ENCODE measurements around the gene MRGPRE. TPM values are rescaled to one million over a fixed set of nuclear protein-coding genes. Genes with fewer than 3 reads are reported as not detected.

The MRGPRE gene
- total and polyA plus RNA-seq, 2 donors (not counting 1 experiment from before 2014, with no cell fraction given): not detected

- H3K9me3 Mint-ChIP-seq (ENCODE audit: insufficient read depth): no peaks in the 10 kb centered on the region
- ChIA-PET CTCF (no interaction called here), POLR2A (no interaction called here)
- Histone ChIP-seq H3K9ac (ENCODE audit: low read length) (no peak overlapping the region), H3K4me2 (replicated peaks; ENCODE audit: low read depth, low read length, poor library complexity, severe bottlenecking) (no peak overlapping the region), H3K36me3 (replicated peaks in 1 of 2; ENCODE audit: control extremely low read depth in 1 of 2, control insufficient read depth in 1 of 2, extremely low read depth in 1 of 2, insufficient read depth in 2 of 2, low read length in 1 of 2) (no peaks in the 10 kb centered on the region), H3K27ac (ENCODE audit: low read length in 2 of 2) (no peak overlapping the region), H4K20me1 (ENCODE audit: control insufficient read depth, insufficient read depth, low read length, poor library complexity, severe bottlenecking) (no peaks in the 10 kb centered on the region), H3K9me3 (ENCODE audit: control extremely low read depth in 1 of 3, control insufficient read depth in 2 of 3, insufficient read depth in 1 of 3, low read length in 2 of 3) (peaks cover 0 to 8% (median 0%) of the 10 kb centered on the region in 3 donors), H3K4me3 (ENCODE audit: control extremely low read depth in 1 of 5, extremely low read depth in 1 of 5, insufficient read depth in 1 of 5, low read depth in 2 of 5, low read length in 4 of 5) (no peak overlapping the region), H2AFZ (ENCODE audit: insufficient read depth, low read depth, low read length, poor library complexity, severe bottlenecking) (no peak overlapping the region), H3K27me3 (replicated peaks in 1 of 4; ENCODE audit: control extremely low read depth in 1 of 4, control insufficient read depth in 3 of 4, insufficient read depth in 4 of 4, low read length in 3 of 4) (no peaks in the 10 kb centered on the region), H3K4me1 (ENCODE audit: control insufficient read depth in 2 of 2, insufficient read depth in 2 of 2, low read length in 2 of 2) (no peaks in the 10 kb centered on the region), H3K79me2 (ENCODE audit: control insufficient read depth, insufficient read depth, low read length) (no peaks in the 10 kb centered on the region)
- ATAC-seq (ENCODE audit: low read depth): no peak
- H3K27me3 Mint-ChIP-seq: peaks cover 3% of the 10 kb centered on the region
- no peak for DNase-seq
- 91% methylated on average over 3 of the region's 4 CpGs for WGBS (ENCODE audit: insufficient coverage)
- H3K27ac Mint-ChIP-seq: no peak overlapping the region
- TF ChIP-seq CTCF (IDR thresholded peaks at IDR 0.05) (no peak), EZH2 (IDR thresholded peaks at IDR 0.05; ENCODE audit: borderline replicate concordance, insufficient read depth, low read depth, low read length, poor library complexity, severe bottlenecking) (no peak)
- intact Hi-C loops (cut with micrococcal nuclease): no loop called here
- H3K4me1 Mint-ChIP-seq: no peaks in the 10 kb centered on the region
- no peak overlapping the region for H3K4me3 Mint-ChIP-seq
Observed at GRCh38 chr11:3182462-3182852, 49.8 kb downstream of the MRGPRE start.

GRCh38 chr11:3181725-3182461, 50.3 kb downstream of the MRGPRE start:
- ATAC-seq (ENCODE audit: low read depth) (no peak), DNase-seq (no peak)
- no peak overlapping the region for H3K9ac ChIP-seq (ENCODE audit: low read length)
- intact Hi-C loops (cut with micrococcal nuclease): no loop called here
- H3K9me3 ChIP-seq (ENCODE audit: control extremely low read depth in 1 of 3, control insufficient read depth in 2 of 3, insufficient read depth in 1 of 3, low read length in 2 of 3): peaks cover 0 to 8% (median 3%) of the 10 kb centered on the region in 3 donors
- 91% methylated on average over 10 of the region's 12 CpGs for WGBS (ENCODE audit: insufficient coverage)
- Mint-ChIP-seq H3K27me3 (peaks cover 3% of the 10 kb centered on the region), H3K4me3 (no peak overlapping the region), H3K4me1 (no peaks in the 10 kb centered on the region), H3K9me3 (ENCODE audit: insufficient read depth) (peaks cover under 1% of the 10 kb centered on the region), H3K27ac (no peak overlapping the region)
- no peaks in the 10 kb centered on the region for H4K20me1 ChIP-seq (ENCODE audit: control insufficient read depth, insufficient read depth, low read length, poor library complexity, severe bottlenecking)
- POLR2A ChIA-PET: no interaction called here
- H2AFZ ChIP-seq (ENCODE audit: insufficient read depth, low read depth, low read length, poor library complexity, severe bottlenecking): no peak overlapping the region
- H3K27me3 ChIP-seq (replicated peaks in 1 of 4; ENCODE audit: control extremely low read depth in 1 of 4, control insufficient read depth in 3 of 4, insufficient read depth in 4 of 4, low read length in 3 of 4): no peaks in the 10 kb centered on the region
- CTCF ChIA-PET: no interaction called here
- no peak overlapping the region for H3K27ac ChIP-seq (ENCODE audit: low read length in 2 of 2)
- H3K79me2 ChIP-seq (ENCODE audit: control insufficient read depth, insufficient read depth, low read length): no peaks in the 10 kb centered on the region
- H3K4me3 ChIP-seq (ENCODE audit: control extremely low read depth in 1 of 5, extremely low read depth in 1 of 5, insufficient read depth in 1 of 5, low read depth in 2 of 5, low read length in 4 of 5): no peak overlapping the region
- TF ChIP-seq CTCF (IDR thresholded peaks at IDR 0.05): no peak
- no peaks in the 10 kb centered on the region for H3K36me3 ChIP-seq (replicated peaks in 1 of 2; ENCODE audit: control extremely low read depth in 1 of 2, control insufficient read depth in 1 of 2, extremely low read depth in 1 of 2, insufficient read depth in 2 of 2, low read length in 1 of 2)
- H3K4me2 ChIP-seq (replicated peaks; ENCODE audit: low read depth, low read length, poor library complexity, severe bottlenecking): no peak overlapping the region
- H3K4me1 ChIP-seq (ENCODE audit: control insufficient read depth in 2 of 2, insufficient read depth in 2 of 2, low read length in 2 of 2): no peaks in the 10 kb centered on the region

Data from B cell (primary cell).